HepG2 (cell line): Measurements from ENCODE around the gene CXADR.

Experiments
- GABPA ChIP-seq, 2 experiments: IDR thresholded peaks; 2 replicates each; pipeline ENCODE4 v1.6.1; 2011 to 2016; ENCODE audit warnings: low read depth in 2 of 2, low read length in 1 of 2, missing biosample characterization in 1 of 2, missing genetic modification characterization in 1 of 2
- POLR2A ChIP-seq, 2 experiments: IDR thresholded peaks; 2 replicates each; pipeline ENCODE4 v1.6.1; 2011; ENCODE audit warnings: low read depth in 2 of 2, low read length in 2 of 2, mild to moderate bottlenecking in 1 of 2, moderate library complexity in 1 of 2; ENCODE audit not compliant: insufficient read depth in 1 of 2
- POLR2AphosphoS5 ChIP-seq: IDR thresholded peaks from 2 replicates; pipeline ENCODE4 v1.6.1; 2012; ENCODE audit warnings: low read depth, low read length
- SRSF9 ChIP-seq: fragments of 200-400 bp; formaldehyde crosslinking; IDR thresholded peaks from 2 replicates; pipeline ENCODE4 v1.6.1; 2018; ENCODE audit warnings: borderline replicate concordance, mild to moderate bottlenecking, low read depth, low read length; ENCODE audit not compliant: insufficient read depth, poor library complexity, severe bottlenecking
- ZNF331 ChIP-seq: sonication (generic); formaldehyde crosslinking; IDR thresholded peaks from 2 replicates; pipeline ENCODE4 v1.4.0; 2020; ENCODE audit warnings: missing genetic modification reagents
- TF ChIP-seq, protein P1 (sequence below): sonication (generic); formaldehyde crosslinking; IDR thresholded peaks from 2 replicates; pipeline ENCODE4 v1.4.0; 2020; ENCODE audit warnings: mild to moderate bottlenecking, low read depth, missing genetic modification reagents

DNA sequence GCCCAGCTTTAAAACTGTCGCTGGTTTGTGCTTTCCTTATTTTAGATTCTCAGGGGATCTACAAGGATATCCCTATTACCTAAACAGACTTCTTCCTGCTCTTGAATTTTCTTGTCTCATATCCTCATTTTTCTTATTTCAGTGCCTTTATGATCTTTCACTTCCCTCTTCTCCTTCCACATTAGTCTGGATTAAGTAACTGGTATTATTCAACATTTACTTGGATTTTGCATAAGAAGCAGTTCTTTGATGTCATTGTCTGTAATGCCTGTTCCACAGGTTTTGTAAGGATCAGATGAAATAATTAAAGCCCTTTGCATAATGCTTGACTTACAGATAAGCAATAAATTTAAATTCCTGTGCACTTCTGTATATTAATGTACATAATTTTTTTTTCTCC is 26.5 kb downstream of the CXADR start:
- TF ChIP-seq SRSF9 (no peak), ZNF331 (no peak), POLR2AphosphoS5 (no peak), POLR2A (IDR thresholded peaks at IDR 0.05; ENCODE audit: insufficient read depth in 1 of 2, low read depth in 2 of 2, low read length in 2 of 2) (no peak), GABPA (IDR thresholded peaks at IDR 0.05; ENCODE audit: low read depth, low read length) (no peak), GABPA (CRISPR knock-in tag; IDR thresholded peaks at IDR 0.05; ENCODE audit: low read depth) (no peak)
- TF ChIP-seq, protein P1, sequence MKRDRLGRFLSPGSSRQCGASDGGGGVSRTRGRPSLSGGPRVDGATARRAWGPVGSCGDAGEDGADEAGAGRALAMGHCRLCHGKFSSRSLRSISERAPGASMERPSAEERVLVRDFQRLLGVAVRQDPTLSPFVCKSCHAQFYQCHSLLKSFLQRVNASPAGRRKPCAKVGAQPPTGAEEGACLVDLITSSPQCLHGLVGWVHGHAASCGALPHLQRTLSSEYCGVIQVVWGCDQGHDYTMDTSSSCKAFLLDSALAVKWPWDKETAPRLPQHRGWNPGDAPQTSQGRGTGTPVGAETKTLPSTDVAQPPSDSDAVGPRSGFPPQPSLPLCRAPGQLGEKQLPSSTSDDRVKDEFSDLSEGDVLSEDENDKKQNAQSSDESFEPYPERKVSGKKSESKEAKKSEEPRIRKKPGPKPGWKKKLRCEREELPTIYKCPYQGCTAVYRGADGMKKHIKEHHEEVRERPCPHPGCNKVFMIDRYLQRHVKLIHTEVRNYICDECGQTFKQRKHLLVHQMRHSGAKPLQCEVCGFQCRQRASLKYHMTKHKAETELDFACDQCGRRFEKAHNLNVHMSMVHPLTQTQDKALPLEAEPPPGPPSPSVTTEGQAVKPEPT (CRISPR knock-in tag), result no peak
